Left renal cortex interstitium (tissue), 4 donors: Measurements from ENCODE around the gene TULP4. TPM values are rescaled to one million over a fixed set of nuclear protein-coding genes. Genes with fewer than 3 reads are reported as not detected.
A peak's percentile ranks its signal among the peaks of the same experiment; 100 is the strongest.
"Not testable (repeated sequence)": the region's sequence is repeated elsewhere in the genome, so short reads cannot be mapped to it uniquely, and the experiment has no call there.

Experiments
- DNase-seq, 4 donors: peaks; one replicate each; pipeline ENCODE4 v3.0.0-alpha.2; 2013; ENCODE audit warnings: low read depth in 4 of 4, low spot score in 2 of 4, missing footprints in 1 of 4
- polyA plus RNA-seq, 4 donors: library from polyadenylated mRNA; unstranded; fragments of 120-200 nt; gene quantifications; one replicate each; pipeline ENCODE4 v1.2.1, GENCODE V29; 2013; ENCODE audit not compliant: insufficient read length in 4 of 4

Gene TULP4
- polyA plus RNA-seq, 4 donors = 15.5 to 24.5 (median 20.7) TPM

GRCh38 chr6:158548418-158549161, 236.3 kb downstream of the TULP4 start:
- DNase-seq = no peak

DNA sequence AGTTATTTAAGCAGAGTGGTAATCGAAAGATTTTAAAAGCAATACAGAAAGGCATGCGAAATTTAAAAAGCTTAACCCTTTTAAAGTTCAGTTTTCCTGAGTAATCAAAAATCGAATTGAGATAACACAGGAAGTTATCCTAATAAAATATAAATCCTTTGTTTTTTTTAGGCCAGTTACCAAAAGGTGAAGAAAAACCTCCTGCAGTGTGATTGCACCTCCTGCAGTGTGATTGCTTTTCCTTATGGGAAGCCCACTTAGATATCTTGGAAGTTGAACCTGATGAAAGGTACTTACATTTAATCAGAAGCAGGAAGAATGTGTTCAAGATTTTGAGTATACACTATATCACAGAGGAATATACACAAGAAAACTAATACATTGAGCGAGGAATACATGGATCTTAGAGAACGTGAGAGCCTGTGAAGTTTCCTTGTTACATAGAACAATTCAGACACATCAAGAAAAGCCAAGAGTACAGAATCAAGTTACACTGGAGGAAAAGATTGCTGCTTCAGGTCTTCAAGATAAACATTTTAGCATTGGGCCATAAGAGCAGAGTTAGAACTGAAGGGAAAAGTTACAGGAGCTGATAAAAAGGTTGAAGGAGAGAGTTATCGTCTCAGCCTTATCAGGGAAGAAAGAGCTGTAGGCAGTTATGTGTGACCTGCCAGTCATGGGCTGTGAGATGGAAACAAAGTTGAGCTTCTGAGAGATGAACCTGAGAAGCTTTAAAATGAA, 240.0 kb downstream of the TULP4 start:
- no peak for DNase-seq

DNA sequence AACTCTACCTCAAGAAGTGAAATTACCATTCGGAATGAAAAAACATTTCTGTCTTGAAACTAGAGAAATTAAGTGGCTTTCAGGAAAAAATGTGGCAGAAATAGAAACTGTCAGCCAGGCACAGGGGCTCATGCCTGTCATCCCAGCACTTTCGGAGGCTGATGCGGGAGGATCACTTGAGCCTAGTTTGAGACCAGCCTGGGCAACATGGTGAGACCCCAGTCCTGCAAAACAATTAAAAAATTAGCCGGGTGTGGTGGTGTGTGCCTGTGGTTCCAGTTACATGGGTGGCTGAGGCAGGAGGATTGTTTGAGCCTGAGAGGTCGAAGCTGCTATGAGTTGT, 240.5 kb downstream of the TULP4 start:
- no peak for DNase-seq

GRCh38 chr6:158554611-158555361, 242.5 kb downstream of the TULP4 start:
- no peak for DNase-seq

DNA sequence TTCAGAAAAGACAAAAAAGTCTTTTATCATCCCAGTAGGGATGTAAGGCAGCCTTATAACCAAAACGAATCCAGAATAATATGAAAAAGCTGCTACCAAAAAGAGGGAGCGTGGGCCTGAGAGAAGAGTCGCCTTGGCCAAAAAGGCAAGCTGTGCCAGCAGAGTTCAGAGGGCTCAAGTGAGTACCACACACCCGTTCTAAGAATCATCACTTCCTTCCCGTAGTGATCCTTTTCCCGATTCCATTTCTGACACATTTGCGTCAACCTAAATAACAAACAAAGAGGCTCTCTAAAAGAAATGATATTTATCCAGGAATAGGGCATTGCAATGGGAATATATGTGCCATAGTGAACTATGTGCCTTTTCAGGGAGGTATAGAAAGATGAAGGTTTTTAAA, 243.8 kb downstream of the TULP4 start:
- no peak for DNase-seq

DNA sequence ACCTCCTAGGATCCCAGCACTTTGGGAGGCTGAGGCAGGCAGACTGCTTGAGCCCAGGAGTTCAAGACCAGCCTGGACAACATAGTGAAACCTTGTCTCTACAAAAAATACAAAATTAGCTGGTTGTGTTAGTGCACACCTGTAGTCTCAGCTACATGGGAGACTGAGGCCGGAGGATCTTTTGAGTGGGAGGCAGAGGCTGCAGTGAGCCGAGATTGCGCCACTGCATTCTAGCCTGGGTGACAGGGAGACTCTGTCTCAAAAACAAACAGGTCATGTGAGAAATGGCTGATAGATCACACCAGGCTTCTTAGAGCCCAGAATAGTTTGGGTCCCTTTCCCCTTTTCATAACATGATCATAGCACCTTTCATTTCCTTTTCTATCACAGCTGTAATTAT, 244.8 kb downstream of the TULP4 start:
- DNase-seq = not testable (repeated sequence)

- no peak for DNase-seq
Observed at GRCh38 chr6:158557927-158558326, 245.7 kb downstream of the TULP4 start.

- no peak for DNase-seq
Observed at GRCh38 chr6:158558415-158559306, 246.4 kb downstream of the TULP4 start.

DNA sequence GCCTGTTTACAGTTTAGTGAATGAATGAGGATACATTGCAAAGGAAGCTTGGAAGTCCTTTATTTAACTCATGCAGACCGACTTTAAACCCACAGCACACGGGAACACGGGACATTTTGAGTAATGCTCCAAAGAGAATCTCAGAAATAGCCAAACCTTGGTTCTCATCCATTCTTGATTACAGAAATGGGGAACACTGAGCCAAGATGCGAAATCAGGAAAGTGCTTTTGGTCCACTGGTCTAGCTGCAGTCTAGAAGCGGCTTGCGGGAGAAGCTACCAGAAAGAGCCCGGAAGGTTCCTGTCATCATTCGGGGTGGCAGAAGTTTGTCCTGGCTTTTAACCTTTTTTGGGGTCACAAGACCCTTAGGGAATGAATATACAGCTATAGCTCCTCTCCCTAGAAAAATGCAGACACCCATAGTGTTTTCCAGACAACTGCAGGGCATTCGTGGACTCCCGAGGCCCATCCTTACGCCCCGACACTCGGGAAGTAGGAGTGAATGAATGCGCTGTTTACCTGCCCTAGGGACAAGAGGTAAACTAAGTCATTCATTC, 247.2 kb downstream of the TULP4 start:
- DNase-seq = no peak

DNA sequence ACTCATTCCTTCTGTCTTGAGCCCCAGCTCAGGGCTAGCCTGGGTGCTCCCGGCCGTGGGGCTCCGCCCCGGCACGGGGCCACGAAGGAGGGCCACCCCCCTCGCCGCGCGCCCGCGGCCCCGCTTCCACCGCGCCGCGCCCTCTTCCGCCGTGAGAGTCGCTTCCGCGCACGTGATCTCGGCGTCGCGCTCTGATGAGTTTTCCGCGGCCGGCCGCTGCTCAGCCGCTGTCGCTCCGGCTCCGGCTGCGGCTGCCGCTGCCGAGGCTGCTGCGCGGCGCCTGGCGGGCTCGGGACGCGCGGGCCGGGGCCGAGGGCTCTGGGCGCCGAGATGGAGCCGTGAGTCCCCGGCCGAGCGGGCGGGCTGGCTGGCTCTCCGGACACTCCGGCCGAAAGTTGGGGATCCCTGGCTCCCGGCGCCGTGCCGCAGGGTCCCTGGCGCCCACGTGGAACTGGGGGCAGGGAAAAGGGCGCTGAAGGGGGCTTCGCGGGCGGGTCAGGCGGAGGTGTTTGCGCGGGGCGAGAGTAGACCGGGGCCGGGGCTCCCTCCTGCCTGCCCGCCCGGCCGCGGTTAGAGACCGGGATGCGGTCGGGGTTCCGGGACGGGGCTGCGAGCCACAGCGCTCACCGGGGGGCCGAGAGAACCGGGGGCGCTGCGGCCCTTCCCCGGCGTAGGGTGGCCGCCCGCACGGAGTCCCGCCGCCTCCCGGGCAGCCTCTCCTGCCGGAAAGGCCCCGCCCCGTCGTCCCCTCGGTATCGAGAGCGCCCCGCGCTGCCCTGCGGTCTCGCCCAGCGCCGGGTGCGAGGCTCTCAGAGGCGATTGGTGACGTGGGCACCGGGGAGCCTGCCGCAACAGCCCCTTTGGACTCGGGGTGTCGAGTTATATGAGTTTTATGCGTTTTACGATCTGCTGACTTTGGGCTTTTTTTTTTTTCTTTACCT, 247.9 kb downstream of the TULP4 start, which contains the start of gene TMEM181:
TSS of gene TMEM181 (plus strand) at position 197 of the 941 bp plus-strand sequence. CDS start at position 331, 134 bp downstream.
- DNase-seq = peak in 2 of 4 donors; percentile 61 to 70

DNA sequence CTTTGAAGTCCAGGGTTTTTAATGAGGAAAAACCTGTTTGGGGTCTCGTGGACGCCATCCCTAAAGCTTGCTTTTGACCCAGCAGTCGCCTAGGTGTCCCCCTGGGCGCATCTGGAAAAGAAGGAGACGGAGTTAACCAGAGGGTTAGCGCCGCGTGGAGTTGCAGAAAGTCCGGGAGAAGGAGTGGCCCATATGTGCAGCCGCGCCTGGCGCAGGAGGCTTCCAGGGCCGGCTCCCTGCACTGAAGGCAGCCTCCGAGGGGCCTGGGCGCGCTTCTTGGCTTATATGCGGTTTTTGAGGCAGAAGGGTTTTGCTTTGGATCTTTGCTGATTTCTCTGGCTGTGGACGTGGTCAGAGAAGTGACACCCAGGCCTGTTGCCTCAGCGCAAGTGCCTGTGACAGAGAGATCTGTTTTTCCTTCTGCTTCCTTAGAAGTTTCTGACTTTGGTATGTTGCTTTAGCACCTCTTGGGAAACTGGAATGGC, 248.6 kb downstream of the TULP4 start:
- no peak for DNase-seq

Other genes with a start within 250 kb of the TULP4 start
- 10 to 100 TPM; 12.5 to 15.7 (median 13.8) TPM for gene SERAC1, start 144.2 kb upstream of the TULP4 start, polyA plus RNA-seq
- gene GTF2H5, start 144.1 kb upstream of the TULP4 start, polyA plus RNA-seq = 10 to 100 TPM; 42.7 to 69.3 (median 53.2) TPM
- 10 to 100 TPM; 20.5 to 24.7 (median 22.5) TPM for gene TMEM181, start 247.6 kb downstream of the TULP4 start, polyA plus RNA-seq